Suprapubic skin (tissue), 4 donors: Measurements from ENCODE around the gene KREMEN1. TPM values are rescaled to one million over a fixed set of nuclear protein-coding genes. Genes with fewer than 3 reads are reported as not detected.

Experiments
- DNase-seq, 2 donors: peaks; one replicate each; pipeline ENCODE4 v3.0.0-alpha.2; 2019; ENCODE audit warnings: low spot score in 2 of 2
- H3K27ac ChIP-seq: fragments of 200-600 bp; sonication (generic); one replicate; pipeline ENCODE4 v1.5.1; 2019
- H3K27me3 ChIP-seq: fragments of 200-600 bp; sonication (generic); one replicate; pipeline ENCODE4 v1.5.1; 2019
- H3K36me3 ChIP-seq: fragments of 200-600 bp; sonication (generic); one replicate; pipeline ENCODE4 v1.5.1; 2019
- H3K4me1 ChIP-seq: fragments of 200-600 bp; sonication (generic); one replicate; pipeline ENCODE4 v1.5.1; 2019
- H3K4me3 ChIP-seq: fragments of 200-600 bp; sonication (generic); one replicate; pipeline ENCODE4 v1.5.1; 2019; ENCODE audit warnings: mild to moderate bottlenecking
- H3K9me3 ChIP-seq: fragments of 200-600 bp; sonication (generic); one replicate; pipeline ENCODE4 v1.5.1; 2019
- EP300 ChIP-seq: sonication (generic); formaldehyde crosslinking; IDR thresholded peaks from one replicate; pipeline ENCODE4 v1.6.1; 2017; ENCODE audit warnings: antibody characterized with exemption
- POLR2A ChIP-seq, 2 donors: fragments of 450-650 bp; IDR thresholded peaks; one replicate each; pipeline ENCODE4 v1.6.1; 2017; ENCODE audit warnings: antibody characterized with exemption in 2 of 2, mild to moderate bottlenecking in 2 of 2, moderate library complexity in 2 of 2
- POLR2AphosphoS5 ChIP-seq, 3 donors: sonication (generic); formaldehyde crosslinking; IDR thresholded peaks; one replicate each; pipeline ENCODE4 v1.6.1; 2017; ENCODE audit warnings: antibody characterized with exemption in 3 of 3
- WGBS: methylation state at CpG from one replicate; pipeline ENCODE4 v1.1.5; 2018; 5-methylcytosine and 5-hydroxymethylcytosine counted together
- total RNA-seq, 4 donors: library from RNA; depleted of rRNA; stranded (reverse); fragments of >200 nt; gene quantifications; one replicate each; pipeline ENCODE4 v1.1.0, GENCODE V29; 2016
- TF ChIP-seq, protein P1 (sequence below), 2 donors: fragments of 200-600 bp in 1 of 2; fragments of 450-650 bp in 1 of 2; sonication (generic) in 1 of 2; IDR thresholded peaks; one replicate each; pipeline ENCODE4 v1.5.1; 2016 to 2019; ENCODE audit warnings: antibody characterized with exemption in 2 of 2, mild to moderate bottlenecking in 1 of 2, moderate library complexity in 1 of 2

KREMEN1 gene
- total RNA-seq, 4 donors from 2014 or later, result 51.6 to 71.1 (median 60.9) TPM

DNA sequence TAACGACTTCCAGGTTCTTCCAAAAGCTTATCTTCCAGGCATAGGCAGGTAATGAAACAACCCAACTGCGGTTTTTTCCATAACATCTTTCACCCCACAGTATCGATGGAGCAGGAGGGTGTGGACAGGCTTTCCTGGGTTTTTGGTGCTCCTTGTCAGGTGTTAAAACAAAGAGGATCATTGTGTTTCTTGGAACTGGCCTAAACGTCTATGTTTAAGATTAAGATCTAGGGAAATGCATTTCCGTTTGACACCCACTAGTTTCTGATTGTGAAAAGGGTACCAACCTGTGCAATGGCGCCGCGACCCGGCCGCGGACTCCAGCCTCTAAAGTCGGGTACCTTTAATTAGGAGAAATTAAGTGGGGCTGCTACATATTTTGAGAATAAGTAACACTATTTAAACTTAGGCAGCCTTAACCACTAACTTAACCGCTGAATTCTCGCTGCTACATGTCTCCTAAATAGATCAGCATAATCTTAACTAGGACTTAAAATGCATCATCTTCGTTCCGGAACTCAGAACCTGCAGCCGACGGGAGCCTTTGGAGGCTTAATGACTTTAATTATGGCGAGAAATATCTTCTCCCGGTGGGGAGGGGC lies 42.7 kb upstream of the KREMEN1 start:
- no peaks in the 10 kb centered on the region for H3K9me3 ChIP-seq
- peak overlapping the region; percentile 88 for H3K27ac ChIP-seq
- H3K27me3 ChIP-seq, result no peaks in the 10 kb centered on the region
- 27% methylated on average over 20 of the region's 20 CpGs for WGBS
- TF ChIP-seq EP300 (no peak), POLR2A (IDR thresholded peaks at IDR 0.05) (no peak), POLR2AphosphoS5 (IDR thresholded peaks at IDR 0.05) (no peak)
- TF ChIP-seq, protein P1, sequence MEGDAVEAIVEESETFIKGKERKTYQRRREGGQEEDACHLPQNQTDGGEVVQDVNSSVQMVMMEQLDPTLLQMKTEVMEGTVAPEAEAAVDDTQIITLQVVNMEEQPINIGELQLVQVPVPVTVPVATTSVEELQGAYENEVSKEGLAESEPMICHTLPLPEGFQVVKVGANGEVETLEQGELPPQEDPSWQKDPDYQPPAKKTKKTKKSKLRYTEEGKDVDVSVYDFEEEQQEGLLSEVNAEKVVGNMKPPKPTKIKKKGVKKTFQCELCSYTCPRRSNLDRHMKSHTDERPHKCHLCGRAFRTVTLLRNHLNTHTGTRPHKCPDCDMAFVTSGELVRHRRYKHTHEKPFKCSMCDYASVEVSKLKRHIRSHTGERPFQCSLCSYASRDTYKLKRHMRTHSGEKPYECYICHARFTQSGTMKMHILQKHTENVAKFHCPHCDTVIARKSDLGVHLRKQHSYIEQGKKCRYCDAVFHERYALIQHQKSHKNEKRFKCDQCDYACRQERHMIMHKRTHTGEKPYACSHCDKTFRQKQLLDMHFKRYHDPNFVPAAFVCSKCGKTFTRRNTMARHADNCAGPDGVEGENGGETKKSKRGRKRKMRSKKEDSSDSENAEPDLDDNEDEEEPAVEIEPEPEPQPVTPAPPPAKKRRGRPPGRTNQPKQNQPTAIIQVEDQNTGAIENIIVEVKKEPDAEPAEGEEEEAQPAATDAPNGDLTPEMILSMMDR (IDR thresholded peaks at IDR 0.05), result no peak
- peak overlapping the region; percentile 39 for H3K4me3 ChIP-seq
- peaks cover 22% of the 10 kb centered on the region for H3K4me1 ChIP-seq
- DNase-seq, result no peak
- no peaks in the 10 kb centered on the region for H3K36me3 ChIP-seq

DNA sequence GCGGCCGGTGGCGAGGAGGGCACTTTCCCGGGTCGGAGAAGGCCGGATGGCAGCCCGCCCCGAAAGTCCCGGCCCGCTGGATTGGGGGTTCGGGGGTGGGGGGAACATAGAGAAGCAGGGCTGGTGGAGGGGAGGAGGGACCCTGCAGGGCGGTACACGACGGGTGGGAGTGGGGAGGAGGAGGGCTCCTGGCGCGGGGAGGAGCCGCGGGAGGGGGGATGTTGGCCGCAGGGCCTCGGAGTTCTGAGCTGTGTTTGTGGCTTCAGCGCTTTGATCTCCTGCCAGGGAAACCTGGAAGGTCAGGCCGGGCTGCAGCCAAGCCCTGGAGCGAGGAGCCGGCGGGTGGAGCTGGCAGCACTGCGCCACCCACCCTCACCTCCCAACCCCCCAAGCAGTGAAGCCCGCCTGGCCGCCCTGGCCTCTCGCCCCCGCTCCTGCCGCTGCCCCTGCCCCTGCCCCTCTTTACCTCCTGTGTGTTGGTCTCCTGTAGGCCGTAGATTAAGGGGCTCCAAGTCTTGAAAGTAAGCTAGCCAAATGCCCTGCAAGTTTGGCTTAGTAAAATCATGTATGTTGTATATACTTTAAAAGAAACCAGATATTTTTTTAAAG lies 42.1 kb upstream of the KREMEN1 start:
- peak overlapping the region; percentile 39 for H3K4me3 ChIP-seq
- H3K4me1 ChIP-seq, result peaks cover 22% of the 10 kb centered on the region
- peak overlapping the region; percentile 88 for H3K27ac ChIP-seq
- DNase-seq, result no peak
- WGBS, result 14% methylated on average over 20 of the region's 32 CpGs
- H3K36me3 ChIP-seq, result no peaks in the 10 kb centered on the region
- TF ChIP-seq POLR2AphosphoS5 (IDR thresholded peaks at IDR 0.05), result peak in 1 of 3 donors; percentile 38
- TF ChIP-seq, protein P1 (IDR thresholded peaks at IDR 0.05), result no peak
- H3K27me3 ChIP-seq, result no peaks in the 10 kb centered on the region
- no peaks in the 10 kb centered on the region for H3K9me3 ChIP-seq

DNA sequence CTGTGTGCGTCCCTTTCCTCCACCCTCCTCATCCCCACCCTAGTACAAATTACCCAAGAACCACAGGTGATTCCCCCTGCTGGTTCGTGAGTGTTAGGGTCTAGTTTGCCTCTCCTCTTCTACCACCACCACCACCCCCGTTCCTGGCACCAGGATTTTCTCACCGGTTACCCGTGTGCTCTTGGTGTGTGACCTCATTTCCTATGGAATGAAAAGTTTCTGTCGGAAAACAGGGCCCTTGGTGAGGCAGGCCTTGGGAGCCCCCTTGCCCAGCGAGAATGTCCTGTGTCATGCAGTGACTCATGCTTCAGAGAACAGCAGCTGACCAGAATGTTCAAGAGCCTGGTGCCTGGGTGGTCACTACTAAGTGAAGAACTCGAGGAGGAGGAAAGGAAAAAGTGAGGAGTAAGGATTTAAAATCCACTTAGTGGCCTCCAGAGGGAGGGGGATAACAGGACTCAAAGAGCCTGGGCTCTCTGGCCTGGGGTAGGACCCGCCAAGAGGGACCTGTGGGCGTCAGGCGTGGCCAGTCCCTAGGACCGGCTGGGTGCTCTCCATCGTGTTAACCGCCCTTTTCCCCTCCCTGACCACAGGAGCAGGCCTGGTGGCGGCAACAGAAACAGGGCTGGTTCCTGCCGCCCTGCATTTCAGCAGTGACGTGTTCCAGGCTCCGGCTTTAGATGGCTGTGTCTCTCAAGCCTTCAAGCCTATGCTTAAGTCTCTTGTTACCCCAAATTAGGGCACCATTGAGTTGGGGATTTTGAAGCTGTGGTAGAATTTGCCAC lies 41.4 kb upstream of the KREMEN1 start:
- WGBS, result 57% methylated on average over 15 of the region's 18 CpGs

DNA sequence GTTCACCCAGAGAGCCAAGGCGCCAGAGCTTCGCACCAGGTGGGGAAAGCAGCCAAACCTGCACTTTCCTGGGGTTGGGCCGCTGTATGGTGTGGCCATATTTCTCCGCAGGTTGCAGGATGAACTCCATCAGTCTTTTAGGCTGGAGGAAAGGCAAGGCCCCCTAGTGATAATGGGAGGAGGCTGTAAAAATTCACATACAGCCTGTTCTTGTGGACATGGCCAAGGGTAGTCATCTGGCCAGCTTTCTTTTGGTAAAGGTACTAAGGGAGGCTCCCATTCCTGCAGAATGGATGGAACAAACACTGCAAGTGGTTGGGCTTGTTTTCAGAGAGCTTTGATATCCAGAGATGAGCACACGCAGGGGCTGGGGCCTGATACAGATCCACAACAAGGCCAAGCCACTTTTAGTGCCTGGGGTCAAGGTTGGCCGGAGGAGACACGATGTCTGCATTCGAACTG lies 40.8 kb upstream of the KREMEN1 start:
- H3K4me3 ChIP-seq, result no peak overlapping the region
- no peaks in the 10 kb centered on the region for H3K9me3 ChIP-seq
- peaks cover 22% of the 10 kb centered on the region for H3K4me1 ChIP-seq
- no peak for DNase-seq
- H3K27ac ChIP-seq, result peak overlapping the region; percentile 88
- no peaks in the 10 kb centered on the region for H3K36me3 ChIP-seq
- WGBS, result 66% methylated on average over 8 of the region's 8 CpGs
- TF ChIP-seq EP300, result no peak
- no peak for TF ChIP-seq POLR2AphosphoS5 (IDR thresholded peaks at IDR 0.05)
- TF ChIP-seq, protein P1 (IDR thresholded peaks at IDR 0.05), result no peak
- no peak for TF ChIP-seq POLR2A (IDR thresholded peaks at IDR 0.05)
- H3K27me3 ChIP-seq, result no peaks in the 10 kb centered on the region

More for the DNA sequence above, 41.4 kb upstream of the KREMEN1 start:
- DNase-seq, result peak in 1 of 2 donors; percentile 78
- H3K36me3 ChIP-seq, result no peaks in the 10 kb centered on the region
- no peaks in the 10 kb centered on the region for H3K27me3 ChIP-seq
- H3K9me3 ChIP-seq, result no peaks in the 10 kb centered on the region
- peak overlapping the region; percentile 39 for H3K4me3 ChIP-seq
- H3K27ac ChIP-seq, result peak overlapping the region; percentile 88
- peaks cover 22% of the 10 kb centered on the region for H3K4me1 ChIP-seq
- peak in 1 of 3 donors; percentile 11 for TF ChIP-seq POLR2AphosphoS5 (IDR thresholded peaks at IDR 0.05)
- TF ChIP-seq, protein P1 (IDR thresholded peaks at IDR 0.05), result no peak

DNA sequence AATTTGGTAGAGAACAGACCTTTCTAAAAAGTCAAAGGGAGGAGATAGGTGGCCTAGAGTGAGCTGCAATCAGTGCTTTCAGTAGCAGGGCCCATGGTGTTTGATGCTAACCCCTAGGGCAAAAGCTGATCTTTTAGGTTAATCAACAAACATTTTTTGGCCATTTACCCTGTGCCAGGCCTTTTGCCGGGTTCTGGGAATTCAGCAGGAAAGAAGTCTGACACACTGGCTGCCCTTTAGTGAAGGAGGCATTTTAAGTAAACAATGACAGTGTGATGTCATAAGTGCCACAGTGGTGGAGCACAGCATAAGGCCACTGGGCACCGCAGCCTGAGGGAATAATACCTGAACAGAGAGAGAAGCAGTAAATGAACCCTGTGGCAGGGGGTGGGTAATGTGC lies 40.3 kb upstream of the KREMEN1 start:
- H3K36me3 ChIP-seq, result no peaks in the 10 kb centered on the region
- H3K4me3 ChIP-seq, result no peak overlapping the region
- H3K9me3 ChIP-seq, result no peaks in the 10 kb centered on the region
- WGBS, result 60% methylated on average over 2 of the region's 2 CpGs
- H3K4me1 ChIP-seq, result peaks cover 22% of the 10 kb centered on the region
- no peaks in the 10 kb centered on the region for H3K27me3 ChIP-seq
- DNase-seq, result no peak
- TF ChIP-seq EP300, result no peak
- no peak for TF ChIP-seq POLR2A (IDR thresholded peaks at IDR 0.05)
- TF ChIP-seq POLR2AphosphoS5 (IDR thresholded peaks at IDR 0.05), result no peak
- TF ChIP-seq, protein P1 (IDR thresholded peaks at IDR 0.05), result no peak
- H3K27ac ChIP-seq, result peak overlapping the region; percentile 88
